Activated CD8-positive, alpha-beta T cell treated with anti-CD3 and anti-CD28 coated beads, Interleukin-2, amount 10 ng/mL, durations not matched to agents 7 days and 5 days (primary cell): Measurements from ENCODE around the gene CNTN6. TPM values are rescaled to one million over a fixed set of nuclear protein-coding genes. Genes with fewer than 3 reads are reported as not detected.
"Not testable (repeated sequence)": the region's sequence is repeated elsewhere in the genome, so short reads cannot be mapped to it uniquely, and the experiment has no call there.

Experiments
- ATAC-seq: fragments of 150-1000 bp; cut with Tn5 transposase; one replicate; pipeline ENCODE4 v1.10.0; 2021; ENCODE audit warnings: moderate library complexity
- CTCF ChIA-PET: fragments of 350-600 bp; sonication (Branson Sonifier 250); formaldehyde crosslinking; loops from one replicate; lab custom pipeline; 2021; ENCODE audit warnings: antibody characterized with exemption; lab: Charles Lee
- POLR2A ChIA-PET: fragments of 350-600 bp; sonication (Branson Sonifier 250); formaldehyde crosslinking; loops from one replicate; lab custom pipeline; 2021; ENCODE audit warnings: antibody characterized with exemption; lab: Charles Lee
- DNase-seq: peaks from one replicate; pipeline ENCODE4 v3.0.0-alpha.2; 2020
- H3K27ac Mint-ChIP-seq: one replicate; pipeline ENCODE4 v1.8.0; 2021; ENCODE audit warnings: mild to moderate bottlenecking, mixed read lengths
- H3K27me3 Mint-ChIP-seq: one replicate; pipeline ENCODE4 v1.8.0; 2021; ENCODE audit warnings: low read depth, mixed read lengths
- H3K36me3 Mint-ChIP-seq: one replicate; pipeline ENCODE4 v1.8.0; 2021; ENCODE audit warnings: low read depth, mixed read lengths
- H3K4me1 Mint-ChIP-seq: one replicate; pipeline ENCODE4 v1.8.0; 2021; ENCODE audit warnings: low read depth, mixed read lengths
- H3K4me3 Mint-ChIP-seq: one replicate; pipeline ENCODE4 v1.8.0; 2021; ENCODE audit warnings: mild to moderate bottlenecking, mixed read lengths
- H3K9me3 Mint-ChIP-seq: one replicate; pipeline ENCODE4 v1.8.0; 2022; ENCODE audit warnings: mixed read lengths; ENCODE audit not compliant: insufficient read depth
- total RNA-seq, 2 experiments: library from RNA; stranded (reverse); gene quantifications; one replicate each; pipeline ENCODE4 v1.2.3, GENCODE V29; 2021

Gene CNTN6
- total RNA-seq, 2 experiments from 2014 or later, result not detected

DNA sequence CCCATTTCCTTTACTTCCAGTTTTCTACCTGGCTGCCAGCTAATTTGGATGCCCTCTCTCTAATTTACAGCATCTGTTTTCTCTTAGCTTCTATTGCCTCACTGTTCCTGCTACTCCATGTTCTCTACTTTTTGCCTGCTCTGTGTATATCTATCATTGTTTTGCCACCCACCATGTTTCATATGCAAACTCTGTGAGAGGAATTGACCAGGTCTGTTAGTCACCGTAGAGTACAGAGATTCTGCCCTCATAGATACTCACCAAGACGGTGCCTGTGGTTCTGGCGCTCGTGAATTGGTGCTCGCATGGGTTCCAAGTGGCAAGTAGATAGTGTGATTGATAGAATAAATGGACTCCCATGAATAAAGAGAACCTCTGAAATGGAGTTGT, 288.8 kb downstream of the CNTN6 start:
- Mint-ChIP-seq H3K27me3 (no peaks in the 10 kb centered on the region), H3K4me3 (no peak overlapping the region), H3K27ac (no peak overlapping the region), H3K36me3 (no peaks in the 10 kb centered on the region), H3K4me1 (no peaks in the 10 kb centered on the region), H3K9me3 (peaks cover 6% of the 10 kb centered on the region)
- ChIA-PET CTCF (no interaction called here), POLR2A (no interaction called here)
- DNase-seq (no peak), ATAC-seq (no peak)

DNA sequence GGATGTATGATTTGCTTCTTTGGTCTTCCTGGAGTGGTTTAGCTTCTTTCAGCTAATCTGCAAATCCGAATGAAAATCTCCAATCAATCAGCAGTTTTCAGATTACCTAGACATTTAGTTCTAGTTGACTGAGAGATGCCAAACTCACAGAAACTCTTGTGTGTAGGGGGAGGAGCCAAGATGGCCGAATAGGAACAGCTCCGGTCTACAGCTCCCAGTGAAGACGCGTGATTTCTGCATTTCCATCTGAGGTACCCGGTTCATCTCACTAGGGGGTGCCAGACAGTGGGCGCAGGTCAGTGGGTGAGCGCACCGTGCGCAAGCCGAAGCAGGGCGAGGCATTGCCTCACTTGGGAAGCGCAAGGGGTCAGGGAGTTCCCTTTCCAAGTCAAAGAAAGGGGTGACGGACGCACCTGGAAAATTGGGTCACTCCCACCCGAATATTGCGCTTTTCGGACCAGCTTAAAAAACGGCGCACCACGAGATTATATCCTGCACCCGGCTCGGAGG, 294.6 kb downstream of the CNTN6 start:
- ATAC-seq, H3K9me3 Mint-ChIP-seq, H3K4me3 Mint-ChIP-seq, DNase-seq, H3K27me3 Mint-ChIP-seq, H3K36me3 Mint-ChIP-seq, CTCF ChIA-PET, H3K4me1 Mint-ChIP-seq, H3K27ac Mint-ChIP-seq, POLR2A ChIA-PET: not testable (repeated sequence)

DNA sequence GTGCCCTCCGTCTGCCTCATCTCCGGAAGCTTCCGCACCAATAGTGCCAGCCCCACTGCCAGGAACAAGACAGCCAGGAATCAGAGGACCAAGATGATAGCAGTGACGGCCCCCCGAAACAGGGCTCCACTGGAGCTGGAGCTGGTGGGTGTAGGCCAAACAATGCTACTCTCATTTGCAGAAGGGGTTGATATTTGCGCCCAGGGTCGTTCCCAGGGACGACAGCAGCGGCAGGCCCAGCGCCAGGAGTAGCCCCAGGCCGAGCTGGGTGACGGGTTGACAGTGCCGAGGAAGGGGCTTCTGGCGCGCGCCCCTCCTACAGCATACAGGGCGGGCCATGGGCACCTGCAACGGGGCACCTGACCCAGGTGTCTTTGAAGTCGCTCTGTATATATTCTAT, 301.4 kb downstream of the CNTN6 start:
- Mint-ChIP-seq H3K4me3 (no peak overlapping the region), H3K9me3 (peaks cover 6% of the 10 kb centered on the region), H3K27me3 (no peaks in the 10 kb centered on the region), H3K27ac (no peak overlapping the region), H3K36me3 (no peaks in the 10 kb centered on the region), H3K4me1 (no peaks in the 10 kb centered on the region)
- ATAC-seq, result no peak
- ChIA-PET POLR2A (no interaction called here), CTCF (no interaction called here)
- no peak for DNase-seq

DNA sequence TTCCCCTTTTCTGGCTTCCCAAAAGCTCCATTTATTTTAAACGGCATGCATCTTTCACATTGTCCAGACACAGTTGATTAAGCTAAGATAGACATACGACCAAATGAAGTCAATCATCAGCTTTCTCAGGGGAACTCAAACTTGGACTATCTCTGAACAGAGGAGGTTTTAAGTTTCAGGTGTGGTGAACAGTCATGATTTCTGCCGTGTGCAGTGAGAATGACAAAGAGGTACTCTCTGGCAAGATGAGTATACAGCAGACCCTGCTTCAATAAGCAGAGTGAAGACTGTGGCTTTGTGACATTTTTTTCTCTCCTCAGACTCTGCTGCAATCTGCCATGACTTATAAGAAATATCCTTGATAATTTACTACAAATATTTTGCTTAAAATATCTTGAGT, 307.7 kb downstream of the CNTN6 start:
- DNase-seq, result no peak
- Mint-ChIP-seq H3K9me3 (peaks cover 12% of the 10 kb centered on the region), H3K4me1 (no peaks in the 10 kb centered on the region), H3K27ac (no peak overlapping the region), H3K27me3 (no peaks in the 10 kb centered on the region), H3K4me3 (no peak overlapping the region), H3K36me3 (no peaks in the 10 kb centered on the region)
- ChIA-PET CTCF (no interaction called here), POLR2A (no interaction called here)
- ATAC-seq, result no peak

DNA sequence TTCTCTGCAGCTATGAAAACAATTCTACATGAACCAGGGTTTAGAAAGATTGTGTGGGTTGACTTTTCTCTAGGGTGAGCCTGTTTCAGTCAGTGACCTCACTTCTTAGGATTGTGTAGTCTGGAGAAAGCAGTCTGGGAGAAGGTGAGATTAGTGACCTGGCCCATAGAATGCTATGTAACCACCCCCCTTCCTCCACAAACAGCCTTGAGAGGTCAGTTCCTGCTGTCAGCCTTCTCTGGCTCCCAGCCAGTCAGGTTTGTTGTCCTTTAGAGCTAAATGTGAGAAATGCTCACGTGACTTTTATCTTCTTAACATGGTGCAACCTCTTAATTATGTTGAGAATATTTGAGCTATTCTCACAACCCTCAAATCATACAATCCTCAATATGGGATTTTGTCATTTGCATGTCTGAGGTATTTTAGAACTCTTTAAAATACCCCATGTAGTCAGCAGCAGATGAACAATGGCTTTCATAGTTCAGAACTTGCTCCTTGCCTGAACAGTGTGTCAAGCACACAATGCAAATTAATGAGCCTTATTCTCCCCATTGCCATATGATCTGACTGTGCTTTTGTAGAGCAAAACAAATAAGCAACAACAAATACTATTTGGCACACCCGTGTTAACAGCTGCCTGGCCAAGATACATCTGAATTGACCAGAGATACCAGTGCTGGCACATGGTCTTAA, 311.6 kb downstream of the CNTN6 start:
- Mint-ChIP-seq H3K27me3 (no peaks in the 10 kb centered on the region), H3K9me3 (peaks cover 6% of the 10 kb centered on the region), H3K4me3 (no peak overlapping the region), H3K36me3 (no peaks in the 10 kb centered on the region), H3K27ac (no peak overlapping the region), H3K4me1 (no peaks in the 10 kb centered on the region)
- no peak for ATAC-seq
- ChIA-PET POLR2A (no interaction called here), CTCF (no interaction called here)
- no peak for DNase-seq

DNA sequence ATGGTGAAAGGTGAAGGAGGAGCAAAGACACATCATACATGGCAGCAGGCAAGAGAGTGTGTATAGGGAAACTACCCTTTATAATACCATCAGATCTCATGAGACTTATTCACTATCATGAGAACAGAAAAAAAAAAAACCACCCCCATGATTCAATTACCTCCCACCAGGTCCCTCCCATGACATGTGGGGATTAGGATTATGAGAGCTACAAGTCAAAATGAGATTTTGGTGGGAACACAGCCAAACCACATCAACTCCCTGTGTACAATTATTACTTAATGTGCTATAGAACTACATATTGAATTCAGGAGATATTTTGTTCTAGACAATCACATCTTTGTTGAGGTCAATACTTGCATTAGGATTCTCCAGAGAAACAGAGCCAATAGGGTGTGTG, 313.4 kb downstream of the CNTN6 start:
- ChIA-PET CTCF (no interaction called here), POLR2A (no interaction called here)
- ATAC-seq, result no peak
- Mint-ChIP-seq H3K27me3 (no peaks in the 10 kb centered on the region), H3K4me1 (no peaks in the 10 kb centered on the region), H3K36me3 (no peaks in the 10 kb centered on the region), H3K9me3 (no peaks in the 10 kb centered on the region), H3K27ac (no peak overlapping the region), H3K4me3 (no peak overlapping the region)
- no peak for DNase-seq

DNA sequence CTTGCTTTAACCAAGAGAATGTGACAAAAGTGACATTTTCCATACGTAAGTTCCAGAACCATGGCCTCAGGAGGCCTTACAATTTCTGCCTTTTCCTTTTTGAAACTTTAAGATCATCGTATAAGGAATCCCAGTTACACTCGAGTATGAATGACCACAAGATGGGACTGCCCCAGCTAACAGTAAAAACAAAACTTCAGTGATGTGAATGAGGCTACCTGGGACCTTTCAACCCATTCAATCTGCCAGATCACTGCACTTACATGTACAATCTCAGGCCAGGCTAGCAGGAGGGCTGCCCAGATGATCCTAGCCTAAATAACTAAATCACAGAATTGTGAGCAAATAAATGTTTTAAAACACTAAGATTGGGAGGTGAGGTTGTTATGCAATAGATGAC, 328.8 kb downstream of the CNTN6 start:
- ChIA-PET POLR2A (no interaction called here), CTCF (no interaction called here)
- Mint-ChIP-seq H3K9me3 (no peaks in the 10 kb centered on the region), H3K4me3 (no peak overlapping the region), H3K27me3 (no peaks in the 10 kb centered on the region), H3K27ac (no peak overlapping the region), H3K4me1 (no peaks in the 10 kb centered on the region), H3K36me3 (no peaks in the 10 kb centered on the region)
- DNase-seq (no peak), ATAC-seq (no peak)

DNA sequence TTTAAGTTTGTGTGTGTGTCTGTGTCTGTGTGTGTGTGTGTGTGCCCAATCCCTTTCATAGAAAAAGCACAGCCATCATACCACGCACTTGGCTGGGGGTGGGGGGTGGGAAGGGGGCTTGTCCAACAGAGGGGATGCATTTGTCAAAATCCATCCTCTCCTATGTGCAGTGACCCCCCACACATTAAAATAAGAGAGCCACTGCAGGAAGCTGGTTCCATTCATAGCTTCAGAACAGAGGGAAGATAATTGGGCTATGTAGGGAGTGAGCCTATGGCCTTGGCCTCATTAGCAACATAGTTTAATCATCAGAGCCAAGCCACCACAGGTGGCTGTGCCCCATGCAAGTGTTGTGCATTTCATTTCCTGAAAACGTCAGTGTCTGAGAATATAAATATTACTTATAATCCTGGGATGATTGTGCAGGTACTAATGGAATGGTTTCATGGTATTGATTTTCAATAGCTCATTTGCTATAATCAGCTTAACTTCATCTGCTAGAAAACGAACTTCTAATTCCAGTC, 330.8 kb downstream of the CNTN6 start:
- Mint-ChIP-seq H3K9me3 (no peaks in the 10 kb centered on the region), H3K27ac (no peak overlapping the region), H3K27me3 (no peaks in the 10 kb centered on the region), H3K4me3 (no peak overlapping the region), H3K36me3 (no peaks in the 10 kb centered on the region), H3K4me1 (no peaks in the 10 kb centered on the region)
- DNase-seq (no peak), ATAC-seq (no peak)
- ChIA-PET POLR2A (no interaction called here), CTCF (no interaction called here)

DNA sequence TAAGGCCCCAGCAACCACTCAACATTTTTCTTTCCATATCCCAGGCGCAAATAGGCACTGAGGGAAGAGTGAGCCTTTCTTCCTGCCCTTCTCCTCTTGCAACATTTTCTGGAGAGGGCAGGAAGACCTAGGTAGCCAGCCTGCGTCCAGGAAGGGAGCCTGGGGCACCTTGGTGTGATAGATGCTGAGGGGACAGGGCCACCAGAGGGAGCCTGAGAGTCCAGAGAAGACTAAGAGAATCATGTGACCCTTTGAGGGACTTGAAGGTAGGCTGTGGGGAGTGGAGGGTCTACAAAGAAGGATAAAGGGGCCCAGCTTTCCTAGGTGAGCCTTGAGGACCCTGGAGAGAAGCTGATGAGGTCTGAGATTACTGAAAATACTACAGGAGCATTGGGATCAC, 346.6 kb downstream of the CNTN6 start:
- no peak for DNase-seq

DNA sequence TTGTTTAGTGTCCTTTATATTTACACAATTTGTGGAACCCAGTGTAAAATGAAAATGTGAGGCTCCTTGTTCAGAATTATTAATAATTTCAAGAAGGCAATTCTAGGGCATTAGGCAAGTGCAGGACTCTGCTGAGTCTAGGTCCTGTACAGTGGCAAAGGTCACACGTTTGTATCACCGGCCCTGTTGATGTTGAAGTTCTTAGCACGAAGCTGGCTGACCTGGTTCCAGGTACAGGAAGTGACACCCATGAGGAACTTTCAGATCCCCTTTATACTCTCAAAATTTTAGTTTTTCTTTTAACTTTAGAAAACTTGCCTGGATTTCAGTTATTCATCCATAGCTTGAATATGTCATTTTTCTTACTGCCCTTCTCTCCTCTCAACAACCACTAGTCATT, 349.4 kb downstream of the CNTN6 start:
- no peaks in the 10 kb centered on the region for H3K4me1 Mint-ChIP-seq
- ChIA-PET POLR2A (no interaction called here), CTCF (no interaction called here)
- peaks cover 5% of the 10 kb centered on the region for H3K9me3 Mint-ChIP-seq
- no peaks in the 10 kb centered on the region for H3K36me3 Mint-ChIP-seq
- H3K27ac Mint-ChIP-seq, result no peak overlapping the region
- no peak for ATAC-seq
- DNase-seq, result no peak
- H3K27me3 Mint-ChIP-seq, result no peaks in the 10 kb centered on the region
- no peak overlapping the region for H3K4me3 Mint-ChIP-seq

More for the DNA sequence above, 346.6 kb downstream of the CNTN6 start:
- ChIA-PET POLR2A (no interaction called here), CTCF (no interaction called here)
- Mint-ChIP-seq H3K9me3 (peaks cover 3% of the 10 kb centered on the region), H3K4me1 (no peaks in the 10 kb centered on the region), H3K4me3 (no peak overlapping the region), H3K27ac (no peak overlapping the region), H3K27me3 (no peaks in the 10 kb centered on the region), H3K36me3 (no peaks in the 10 kb centered on the region)
- no peak for ATAC-seq

DNA sequence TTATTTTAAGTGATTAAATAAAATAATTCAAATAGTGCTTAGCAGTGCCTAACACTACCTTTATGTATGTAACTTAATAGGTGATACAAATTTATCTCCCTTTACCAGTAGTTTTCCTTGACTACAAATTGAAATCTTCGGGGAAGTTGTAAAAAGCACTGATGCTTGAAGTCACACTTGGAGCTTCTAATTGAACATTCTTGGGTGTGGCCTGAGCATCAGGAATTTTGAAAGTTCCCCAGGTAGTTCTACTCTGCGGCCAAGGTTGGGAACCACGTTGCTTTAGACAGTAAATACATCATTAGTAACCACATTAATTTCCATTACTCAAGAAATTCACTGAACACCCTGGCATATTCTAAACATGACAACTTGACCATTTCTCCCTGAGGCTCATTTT, 351.4 kb downstream of the CNTN6 start:
- no peak for ATAC-seq
- CTCF ChIA-PET, result no interaction called here
- H3K9me3 Mint-ChIP-seq, result peaks cover 5% of the 10 kb centered on the region
- no peaks in the 10 kb centered on the region for H3K36me3 Mint-ChIP-seq
- H3K4me1 Mint-ChIP-seq, result no peaks in the 10 kb centered on the region
- POLR2A ChIA-PET, result no interaction called here
- H3K27ac Mint-ChIP-seq, result no peak overlapping the region
- no peak for DNase-seq
- H3K27me3 Mint-ChIP-seq, result no peaks in the 10 kb centered on the region
- no peak overlapping the region for H3K4me3 Mint-ChIP-seq

DNA sequence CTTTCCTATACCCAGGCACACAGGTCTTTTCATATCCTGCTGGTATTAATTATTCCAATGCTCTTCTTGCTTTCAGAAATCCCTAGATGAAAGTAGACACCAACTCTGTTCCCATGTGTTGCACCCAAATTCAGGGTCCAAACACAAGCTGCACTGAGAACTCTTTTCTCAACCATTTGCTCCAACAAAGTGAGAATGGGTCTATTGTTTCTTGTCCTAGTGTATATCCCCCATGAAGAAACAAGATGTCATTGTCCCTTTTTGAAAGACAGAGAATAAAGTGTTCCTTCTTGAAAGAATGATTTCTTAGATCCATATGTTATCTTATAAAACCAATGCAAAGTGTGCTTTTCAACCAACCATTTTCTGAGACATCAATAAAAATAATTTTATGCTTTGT, 353.7 kb downstream of the CNTN6 start:
- Mint-ChIP-seq H3K36me3 (no peaks in the 10 kb centered on the region), H3K4me1 (no peaks in the 10 kb centered on the region), H3K9me3 (peaks cover 5% of the 10 kb centered on the region), H3K27ac (no peak overlapping the region), H3K27me3 (no peaks in the 10 kb centered on the region), H3K4me3 (no peak overlapping the region)
- ChIA-PET CTCF (no interaction called here), POLR2A (no interaction called here)
- DNase-seq (no peak), ATAC-seq (no peak)

DNA sequence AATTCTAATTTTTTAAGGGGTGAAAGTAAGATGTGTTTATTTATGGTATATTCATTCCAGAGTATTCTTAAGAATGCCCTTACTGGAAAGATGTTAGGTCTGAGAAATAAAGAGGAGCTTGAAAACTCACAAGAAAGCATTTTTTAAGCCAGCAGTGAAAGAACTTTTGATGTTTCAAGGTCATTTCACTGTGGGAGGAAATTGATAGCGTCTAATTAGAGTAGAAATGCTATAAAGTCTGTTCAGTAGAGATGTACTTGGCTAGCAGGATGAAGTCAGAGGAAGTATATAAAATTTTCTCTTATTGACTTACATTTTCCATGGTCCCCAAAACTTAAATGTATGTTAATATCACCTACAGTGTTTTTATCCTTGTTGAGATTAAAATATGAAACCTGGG, 354.6 kb downstream of the CNTN6 start:
- Mint-ChIP-seq H3K4me1 (no peaks in the 10 kb centered on the region), H3K9me3 (peaks cover 9% of the 10 kb centered on the region), H3K36me3 (no peaks in the 10 kb centered on the region), H3K27ac (no peak overlapping the region), H3K4me3 (no peak overlapping the region), H3K27me3 (no peaks in the 10 kb centered on the region)
- POLR2A ChIA-PET, result no interaction called here
- no peak for ATAC-seq
- DNase-seq, result no peak
- CTCF ChIA-PET, result no interaction called here
